Thyroid gland (tissue), 4 donors: Measurements from ENCODE around the gene PAK1.

Experiments
- CTCF ChIP-seq, 6 experiments: fragments of 200-600 bp in 3 of 6; fragments of 450-650 bp in 3 of 6; sonication (generic) in 3 of 6; IDR thresholded peaks; one replicate each; pipeline ENCODE4 v1.5.1; 2016 to 2019; ENCODE audit warnings: antibody characterized with exemption in 6 of 6, mild to moderate bottlenecking in 2 of 6, inconsistent platforms in 1 of 6, moderate library complexity in 1 of 6
- POLR2A ChIP-seq, 2 donors: fragments of 450-650 bp; IDR thresholded peaks; one replicate each; pipeline ENCODE4 v1.6.1; 2017; ENCODE audit warnings: antibody characterized with exemption in 2 of 2, mild to moderate bottlenecking in 2 of 2, moderate library complexity in 1 of 2

GRCh38 chr11:77283101-77283500, 190.8 kb downstream of the PAK1 start:
- TF ChIP-seq CTCF (IDR thresholded peaks at IDR 0.05): no peak
- TF ChIP-seq POLR2A (IDR thresholded peaks at IDR 0.05): no peak
